ENCODE results near the gene VMP1.
"Not testable (repeated sequence)": the region's sequence is repeated elsewhere in the genome, so short reads cannot be mapped to it uniquely, and the experiment has no call there.

VMP1 gene

DNA sequence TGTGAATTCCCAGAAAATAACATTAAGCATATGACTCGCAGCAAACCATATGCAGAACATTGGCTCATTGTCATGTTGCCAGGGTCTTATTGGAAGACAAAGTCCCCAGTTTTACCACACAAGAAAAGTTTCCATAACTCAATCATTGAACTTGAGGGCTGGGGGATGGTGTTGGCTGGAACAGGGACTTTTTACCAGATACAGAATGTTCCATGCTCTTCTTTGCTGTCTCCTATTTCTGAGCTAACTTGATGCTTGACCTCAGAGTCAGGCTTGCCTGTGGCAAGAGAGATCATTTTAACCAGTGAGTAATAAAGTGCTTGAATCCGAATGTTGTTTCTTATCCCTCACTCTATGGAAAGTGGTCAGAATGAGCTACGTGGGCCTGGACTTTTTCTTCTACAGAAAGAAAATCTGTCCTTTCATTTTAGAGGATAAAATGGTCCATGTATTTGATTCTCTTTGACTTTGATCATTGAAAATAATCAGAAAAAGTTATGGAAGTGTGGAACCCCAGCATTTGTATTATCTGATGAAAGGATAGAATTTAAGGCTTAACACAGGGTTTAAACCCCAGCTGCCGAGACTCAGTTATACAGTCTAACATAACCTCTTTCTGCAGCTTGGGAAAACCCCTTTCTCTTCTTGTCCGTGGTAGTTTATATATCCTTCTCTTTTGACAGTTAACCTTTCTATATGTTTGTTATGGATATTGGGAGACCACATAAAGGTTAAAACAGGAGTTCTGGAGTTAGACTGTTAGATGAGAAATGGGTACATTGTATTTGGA lies 118.3 kb downstream of the VMP1 start:
- no peak overlapping the region for H3K4me3 ChIP-seq (ENCODE audit: low read depth, low read length)
- TF ChIP-seq, protein P1, sequence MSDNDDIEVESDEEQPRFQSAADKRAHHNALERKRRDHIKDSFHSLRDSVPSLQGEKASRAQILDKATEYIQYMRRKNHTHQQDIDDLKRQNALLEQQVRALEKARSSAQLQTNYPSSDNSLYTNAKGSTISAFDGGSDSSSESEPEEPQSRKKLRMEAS (IDR thresholded peaks at IDR 0.05; ENCODE audit: low read depth, low read length), result no peak
- TF ChIP-seq POLR2A (IDR thresholded peaks at IDR 0.05; ENCODE audit: extremely low read depth, insufficient read length) (no peak), MYC (IDR thresholded peaks at IDR 0.05; ENCODE audit: low read depth, low read length) (no peak)
- TF ChIP-seq, protein P2, sequence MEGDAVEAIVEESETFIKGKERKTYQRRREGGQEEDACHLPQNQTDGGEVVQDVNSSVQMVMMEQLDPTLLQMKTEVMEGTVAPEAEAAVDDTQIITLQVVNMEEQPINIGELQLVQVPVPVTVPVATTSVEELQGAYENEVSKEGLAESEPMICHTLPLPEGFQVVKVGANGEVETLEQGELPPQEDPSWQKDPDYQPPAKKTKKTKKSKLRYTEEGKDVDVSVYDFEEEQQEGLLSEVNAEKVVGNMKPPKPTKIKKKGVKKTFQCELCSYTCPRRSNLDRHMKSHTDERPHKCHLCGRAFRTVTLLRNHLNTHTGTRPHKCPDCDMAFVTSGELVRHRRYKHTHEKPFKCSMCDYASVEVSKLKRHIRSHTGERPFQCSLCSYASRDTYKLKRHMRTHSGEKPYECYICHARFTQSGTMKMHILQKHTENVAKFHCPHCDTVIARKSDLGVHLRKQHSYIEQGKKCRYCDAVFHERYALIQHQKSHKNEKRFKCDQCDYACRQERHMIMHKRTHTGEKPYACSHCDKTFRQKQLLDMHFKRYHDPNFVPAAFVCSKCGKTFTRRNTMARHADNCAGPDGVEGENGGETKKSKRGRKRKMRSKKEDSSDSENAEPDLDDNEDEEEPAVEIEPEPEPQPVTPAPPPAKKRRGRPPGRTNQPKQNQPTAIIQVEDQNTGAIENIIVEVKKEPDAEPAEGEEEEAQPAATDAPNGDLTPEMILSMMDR (IDR thresholded peaks at IDR 0.05; ENCODE audit: low read depth, low read length), result no peak
- no peak for DNase-seq (ENCODE audit: low read depth)

DNA sequence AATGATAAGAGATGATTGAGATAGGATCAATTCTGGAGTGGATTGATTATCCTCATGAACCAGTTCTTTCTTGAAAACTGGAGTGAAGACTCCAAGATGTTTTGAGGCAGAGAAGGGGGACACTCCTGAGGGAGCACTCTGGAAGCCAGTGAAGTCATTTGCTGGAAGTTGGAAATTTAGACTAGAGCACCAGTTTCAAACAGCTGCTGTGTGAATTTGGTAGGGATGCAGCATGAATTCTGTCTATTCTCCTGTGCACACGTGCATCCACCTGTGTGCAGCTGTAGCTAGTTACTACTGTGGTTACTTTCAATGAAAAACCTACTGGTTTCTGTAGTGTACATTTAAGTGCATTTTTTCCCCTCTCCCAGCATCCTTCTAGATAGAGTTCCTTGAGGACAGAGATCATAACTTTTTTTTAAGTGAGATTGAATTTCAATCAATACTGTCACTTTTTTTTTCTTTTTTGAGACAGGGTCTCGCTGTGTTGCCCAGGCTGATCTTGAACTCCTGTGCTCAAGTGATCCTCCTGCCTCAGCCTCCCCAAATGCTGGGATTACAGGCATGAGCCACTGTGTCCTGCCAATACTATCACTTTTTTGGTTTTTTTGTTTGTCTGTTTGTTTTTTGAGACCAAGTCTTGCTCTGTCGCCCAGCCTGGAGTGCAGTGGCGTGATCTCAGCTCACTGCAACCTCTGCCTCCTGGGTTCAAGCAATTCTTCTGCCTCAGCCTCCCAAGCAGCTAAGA lies 119.4 kb downstream of the VMP1 start:
- TF ChIP-seq, protein P1 (IDR thresholded peaks at IDR 0.05; ENCODE audit: low read depth, low read length), result no peak
- TF ChIP-seq, protein P2 (IDR thresholded peaks at IDR 0.05; ENCODE audit: low read depth, low read length), result no peak
- TF ChIP-seq POLR2A (IDR thresholded peaks at IDR 0.05; ENCODE audit: extremely low read depth, insufficient read length) (no peak), MYC (IDR thresholded peaks at IDR 0.05; ENCODE audit: low read depth, low read length) (no peak)
- no peak overlapping the region for H3K4me3 ChIP-seq (ENCODE audit: low read depth, low read length)
- DNase-seq (ENCODE audit: low read depth), result no peak

DNA sequence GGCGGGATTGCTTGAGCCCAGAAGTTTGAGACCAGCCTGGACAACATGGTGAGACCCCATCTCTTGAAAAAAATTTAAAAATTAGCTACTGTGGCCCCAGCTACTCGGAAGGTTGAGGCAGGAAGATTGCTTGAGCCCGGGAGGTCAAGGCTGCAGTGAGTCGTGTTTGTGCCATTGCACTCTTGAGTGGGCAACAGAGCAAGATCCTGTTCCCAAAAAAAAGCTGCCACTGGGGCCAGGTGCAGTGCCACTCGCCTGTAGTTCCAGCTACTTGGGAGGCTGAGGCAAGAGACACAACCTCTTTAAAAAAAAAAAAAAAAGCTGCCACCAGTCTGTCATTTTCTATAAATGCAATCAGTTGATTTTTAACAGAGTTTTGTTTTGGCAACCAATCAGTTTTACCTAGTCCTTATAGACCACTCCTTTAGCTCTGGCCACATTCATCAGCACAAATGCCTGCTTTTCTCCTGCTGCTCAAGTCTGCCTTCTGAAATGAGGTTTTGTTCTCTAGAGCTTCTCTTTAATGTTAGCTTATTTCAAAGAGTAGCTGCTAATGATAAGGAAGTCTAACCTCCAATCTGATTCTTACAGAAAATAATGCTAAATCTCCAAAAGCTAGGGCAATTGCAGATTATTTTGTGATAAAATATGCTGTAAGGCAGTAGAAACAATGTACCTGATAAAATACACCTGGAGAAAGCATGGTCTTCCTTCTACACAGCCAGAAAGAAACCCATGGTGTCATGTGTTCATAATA lies 120.4 kb downstream of the VMP1 start:
- TF ChIP-seq, protein P1 (IDR thresholded peaks at IDR 0.05; ENCODE audit: low read depth, low read length), result no peak
- TF ChIP-seq MYC (IDR thresholded peaks at IDR 0.05; ENCODE audit: low read depth, low read length) (no peak), POLR2A (IDR thresholded peaks at IDR 0.05; ENCODE audit: extremely low read depth, insufficient read length) (no peak)
- TF ChIP-seq, protein P2 (IDR thresholded peaks at IDR 0.05; ENCODE audit: low read depth, low read length), result no peak
- H3K4me3 ChIP-seq (ENCODE audit: low read depth, low read length), result peak overlapping the region; percentile 2
- DNase-seq (ENCODE audit: low read depth), result peak; percentile 22

DNA sequence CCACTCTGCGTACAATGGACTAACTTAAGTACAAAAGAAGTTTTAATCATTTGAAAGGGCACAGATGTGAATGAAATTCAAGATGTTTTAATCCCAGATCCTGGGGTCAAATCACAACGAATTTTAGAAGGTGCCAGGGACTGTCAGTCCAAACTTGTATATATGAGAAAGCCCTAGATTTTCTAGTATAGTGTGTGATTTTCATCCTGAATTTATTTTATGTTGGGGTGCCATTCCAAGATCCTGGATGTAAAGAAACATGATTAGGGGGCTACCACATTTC lies 121.0 kb downstream of the VMP1 start:
- TF ChIP-seq, protein P2 (IDR thresholded peaks at IDR 0.05; ENCODE audit: low read depth, low read length), result no peak
- TF ChIP-seq, protein P1 (IDR thresholded peaks at IDR 0.05; ENCODE audit: low read depth, low read length), result no peak
- no peak for TF ChIP-seq POLR2A (IDR thresholded peaks at IDR 0.05; ENCODE audit: extremely low read depth, insufficient read length)
- no peak for DNase-seq (ENCODE audit: low read depth)

DNA sequence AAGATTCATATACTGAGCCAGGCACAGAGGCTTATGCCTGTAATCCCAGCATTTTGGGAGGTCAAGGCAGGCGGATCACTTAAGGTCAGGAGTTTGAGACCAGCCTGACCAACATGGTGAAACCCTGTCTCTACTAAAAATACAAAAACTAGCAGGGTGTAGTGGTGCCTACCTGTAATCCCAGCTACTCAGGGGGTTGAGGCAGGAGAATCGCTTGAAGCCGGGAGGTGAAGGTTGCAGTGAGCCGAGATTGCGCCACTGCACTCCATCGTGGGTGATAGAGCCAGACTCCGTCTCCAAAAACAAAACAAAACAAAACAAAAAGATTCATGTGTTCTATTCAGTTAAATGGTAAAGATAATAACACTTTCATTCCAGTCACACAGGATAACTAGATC lies 121.4 kb downstream of the VMP1 start:
- not testable (repeated sequence) for DNase-seq (ENCODE audit: low read depth)
- peak overlapping the region; percentile 42 for H3K4me3 ChIP-seq (ENCODE audit: low read depth, low read length)

More for the DNA sequence above, 121.0 kb downstream of the VMP1 start:
- peak overlapping the region; percentile 42 for H3K4me3 ChIP-seq (ENCODE audit: low read depth, low read length)

All from NB4 (cell line).